Kidney (tissue), 14 donors: ENCODE data around the gene PDYN. TPM values are rescaled to one million over a fixed set of nuclear protein-coding genes. Genes with fewer than 3 reads are reported as not detected.
A peak's percentile ranks its signal among the peaks of the same experiment; 100 is the strongest.

Source experiments
- DNase-seq, 5 donors: peaks; one replicate each; pipeline ENCODE4 v3.0.0-alpha.2; 2013 to 2020
- FAIRE-seq: peaks from 2 replicates; lab custom pipeline; 2012; peaks lifted over from hg19 to GRCh38; lab: Jason Lieb, UNC
- H3K27ac ChIP-seq, 2 donors: one replicate each; pipeline ENCODE4 v1.7.0; 2013; ENCODE audit warnings: low read depth in 2 of 2, low read length in 2 of 2, inconsistent platforms in 1 of 2
- H3K27me3 ChIP-seq: one replicate; pipeline ENCODE4 v1.7.1; 2013; ENCODE audit warnings: low read length, inconsistent platforms; ENCODE audit not compliant: control insufficient read depth, insufficient read depth
- H3K36me3 ChIP-seq, 3 donors: one replicate each; pipeline versions ENCODE4 v1.7.0 to v1.7.1; 2013; ENCODE audit warnings: low read length in 3 of 3, control low read depth in 1 of 3, inconsistent platforms in 1 of 3; ENCODE audit not compliant: insufficient read depth in 3 of 3, control insufficient read depth in 2 of 3
- H3K4me1 ChIP-seq, 3 donors: one replicate each; pipeline versions ENCODE4 v1.7.0 to v1.7.1; 2013; ENCODE audit warnings: low read length in 3 of 3, inconsistent platforms in 1 of 3, low read depth in 1 of 3; ENCODE audit not compliant: control insufficient read depth in 2 of 3, insufficient read depth in 2 of 3
- H3K4me3 ChIP-seq, 3 donors: one replicate each; pipeline versions ENCODE4 v1.7.0 to v1.8.1; 2013; ENCODE audit warnings: low read length in 3 of 3, control low read depth in 1 of 3, inconsistent platforms in 1 of 3
- H3K9ac ChIP-seq, 3 donors: one replicate each; pipeline versions ENCODE4 v1.7.0 to v1.7.1; 2013; ENCODE audit warnings: low read length in 3 of 3, control low read depth in 1 of 3, inconsistent platforms in 1 of 3
- H3K9me3 ChIP-seq, 3 donors: one replicate each; pipeline versions ENCODE4 v1.7.0 to v1.7.1; 2013; ENCODE audit warnings: low read length in 3 of 3, control low read depth in 1 of 3, inconsistent platforms in 1 of 3; ENCODE audit not compliant: control insufficient read depth in 2 of 3, insufficient read depth in 1 of 3
- intact Hi-C: fragments of 100-400 bp; cut with DNase I; formaldehyde crosslinking; loops from one replicate; pipeline ENCODE4 v1.11.1; 2022
- polyA plus RNA-seq: library from polyadenylated mRNA; stranded (reverse); fragments of 350-450 nt; fragmentation: Illumina TruSeq; extraction: RNeasy Lipid Tissue Mini Kit (QIAGEN cat#74804); gene quantifications from one replicate; pipeline ENCODE4 v1.2.3, GENCODE V29; 2014; ENCODE audit warnings: low read depth, low replicate concordance; ENCODE audit not compliant: insufficient read depth
- total RNA-seq: library from RNA; stranded (reverse); fragmentation: NEBNext Ultra II Directional; extraction: Animal tissue kit (Norgen Biotek cat#: 25700); gene quantifications from one replicate; pipeline ENCODE4 v1.2.1, GENCODE V29; 2021
- TF ChIP-seq, protein P1 (sequence below): IDR thresholded peaks from 3 replicates; pipeline ENCODE4 v1.5.1; 2012; ENCODE audit warnings: mild to moderate bottlenecking, moderate library complexity, borderline replicate concordance; ENCODE audit not compliant: insufficient read depth; ENCODE audit errors: extremely low read depth
- donor health status: control.
- donor health status: control.
- donor health status: control.
- donor health status: control.
- donor health status: control.
- donor health status: DM: yes; HTN: yes; CAD: no.
- donor health status: Normal renal cell carcinoma (clear cell type).

The PDYN gene
- total and polyA plus RNA-seq, 2 donors from 2014 or later, result not detected

DNA sequence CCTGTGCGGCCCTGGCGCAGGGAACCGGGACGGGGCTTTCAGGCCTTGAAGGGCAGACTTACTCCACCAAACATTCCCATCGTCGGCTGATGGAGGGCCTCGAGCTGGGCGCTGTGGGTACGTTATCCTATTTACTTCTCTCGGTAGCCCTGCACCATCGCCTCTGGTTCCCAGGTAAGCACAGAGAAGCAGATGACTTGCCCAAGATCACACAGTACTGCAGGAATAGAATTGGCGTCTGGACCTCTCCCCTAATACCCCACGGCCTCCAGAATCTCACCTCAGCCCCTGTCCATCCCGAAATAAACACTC lies 46.4 kb downstream of the PDYN start:
- H3K4me3 ChIP-seq, result no peak overlapping the region
- no peaks in the 10 kb centered on the region for H3K36me3 ChIP-seq
- no peaks in the 10 kb centered on the region for H3K9me3 ChIP-seq
- H3K9ac ChIP-seq, result no peak overlapping the region
- H3K27ac ChIP-seq, result peak overlapping the region in 1 of 2 donors; percentile 28
- H3K27me3 ChIP-seq, result peaks cover 2% of the 10 kb centered on the region
- intact Hi-C loops, result no loop called here
- no peak for DNase-seq
- peaks cover 0 to 13% (median 10%) of the 10 kb centered on the region in 3 donors for H3K4me1 ChIP-seq
- TF ChIP-seq, protein P1, sequence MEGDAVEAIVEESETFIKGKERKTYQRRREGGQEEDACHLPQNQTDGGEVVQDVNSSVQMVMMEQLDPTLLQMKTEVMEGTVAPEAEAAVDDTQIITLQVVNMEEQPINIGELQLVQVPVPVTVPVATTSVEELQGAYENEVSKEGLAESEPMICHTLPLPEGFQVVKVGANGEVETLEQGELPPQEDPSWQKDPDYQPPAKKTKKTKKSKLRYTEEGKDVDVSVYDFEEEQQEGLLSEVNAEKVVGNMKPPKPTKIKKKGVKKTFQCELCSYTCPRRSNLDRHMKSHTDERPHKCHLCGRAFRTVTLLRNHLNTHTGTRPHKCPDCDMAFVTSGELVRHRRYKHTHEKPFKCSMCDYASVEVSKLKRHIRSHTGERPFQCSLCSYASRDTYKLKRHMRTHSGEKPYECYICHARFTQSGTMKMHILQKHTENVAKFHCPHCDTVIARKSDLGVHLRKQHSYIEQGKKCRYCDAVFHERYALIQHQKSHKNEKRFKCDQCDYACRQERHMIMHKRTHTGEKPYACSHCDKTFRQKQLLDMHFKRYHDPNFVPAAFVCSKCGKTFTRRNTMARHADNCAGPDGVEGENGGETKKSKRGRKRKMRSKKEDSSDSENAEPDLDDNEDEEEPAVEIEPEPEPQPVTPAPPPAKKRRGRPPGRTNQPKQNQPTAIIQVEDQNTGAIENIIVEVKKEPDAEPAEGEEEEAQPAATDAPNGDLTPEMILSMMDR, result no peak
- FAIRE-seq, result no peak

DNA sequence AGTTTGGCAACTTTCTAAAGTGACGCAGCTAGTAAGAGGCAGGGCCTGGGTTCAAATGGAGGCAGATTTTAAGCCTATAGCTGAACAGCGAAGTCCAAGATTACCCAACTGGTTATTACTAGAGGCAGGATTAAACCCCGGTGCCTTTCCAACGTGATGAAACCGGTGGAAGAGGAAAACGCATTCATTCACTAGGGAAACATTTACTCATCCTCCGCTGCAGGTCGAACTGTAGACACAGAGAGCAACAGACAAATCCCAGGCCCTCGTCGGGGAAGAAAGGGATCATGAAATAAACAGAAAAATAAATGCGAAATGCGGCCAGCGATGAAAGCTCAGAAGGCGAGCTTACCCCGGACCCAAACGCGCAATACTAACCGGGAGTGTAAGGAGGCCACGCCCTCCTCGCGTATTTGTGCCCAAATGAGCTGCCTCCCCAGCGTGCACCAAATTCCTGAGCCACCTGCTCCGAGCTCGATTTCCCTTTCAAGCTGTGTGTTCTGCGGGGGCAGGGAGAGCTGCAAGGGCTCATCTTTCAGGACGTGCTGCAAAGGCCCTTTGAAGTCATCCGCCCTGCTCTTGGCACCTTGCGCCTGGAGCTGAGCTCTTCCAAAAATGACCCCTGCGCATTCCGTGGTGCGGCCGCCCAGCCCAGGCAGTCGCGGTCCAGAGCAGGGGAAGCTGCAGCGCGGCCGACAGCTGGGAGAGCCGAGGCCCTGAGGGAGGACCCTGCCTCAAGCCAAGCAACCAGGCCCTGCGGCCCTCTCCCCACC lies 46.9 kb downstream of the PDYN start:
- peak overlapping the region; percentile 11 to 28 for H3K27ac ChIP-seq
- FAIRE-seq (no peak), DNase-seq (peak in 4 of 5 donors; percentile 90 to 94 (median 92))
- H3K36me3 ChIP-seq, result no peaks in the 10 kb centered on the region
- no peaks in the 10 kb centered on the region for H3K9me3 ChIP-seq
- peaks cover 2% of the 10 kb centered on the region for H3K27me3 ChIP-seq
- no peak overlapping the region for H3K9ac ChIP-seq
- H3K4me1 ChIP-seq, result peaks cover 0 to 13% (median 12%) of the 10 kb centered on the region in 3 donors
- peak overlapping the region in 2 of 3 donors; percentile 45 for H3K4me3 ChIP-seq
- TF ChIP-seq, protein P1, result no peak
- intact Hi-C loops, result no loop called here

DNA sequence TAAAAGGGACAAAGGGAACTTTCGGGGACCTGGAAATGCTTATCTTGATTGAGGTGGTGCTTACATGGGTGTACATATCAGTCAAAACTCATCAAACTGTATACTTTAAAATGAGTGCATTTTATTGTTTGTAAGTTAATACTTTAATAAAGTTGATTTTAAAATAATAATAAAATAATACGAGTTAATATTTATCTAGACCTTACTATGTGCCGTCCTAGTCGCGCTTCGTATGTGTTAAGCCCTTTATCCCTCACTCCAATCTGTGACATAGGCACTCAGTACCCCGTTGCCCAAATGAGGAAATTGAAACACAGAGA lies 47.5 kb downstream of the PDYN start:
- peaks cover 2% of the 10 kb centered on the region for H3K27me3 ChIP-seq
- no peak overlapping the region for H3K9ac ChIP-seq
- H3K9me3 ChIP-seq, result no peaks in the 10 kb centered on the region
- intact Hi-C loops, result no loop called here
- H3K27ac ChIP-seq, result peak overlapping the region in 1 of 2 donors; percentile 48
- no peak for FAIRE-seq
- no peak for DNase-seq
- TF ChIP-seq, protein P1, result no peak
- H3K4me1 ChIP-seq, result peaks cover 0 to 13% (median 12%) of the 10 kb centered on the region in 3 donors
- peak overlapping the region in 2 of 3 donors; percentile 45 for H3K4me3 ChIP-seq
- H3K36me3 ChIP-seq, result no peaks in the 10 kb centered on the region
